Measurements from ENCODE around the gene TREML1.
"Not testable (repeated sequence)": the region's sequence is repeated elsewhere in the genome, so short reads cannot be mapped to it uniquely, and the experiment has no call there.

Gene TREML1, protein sequence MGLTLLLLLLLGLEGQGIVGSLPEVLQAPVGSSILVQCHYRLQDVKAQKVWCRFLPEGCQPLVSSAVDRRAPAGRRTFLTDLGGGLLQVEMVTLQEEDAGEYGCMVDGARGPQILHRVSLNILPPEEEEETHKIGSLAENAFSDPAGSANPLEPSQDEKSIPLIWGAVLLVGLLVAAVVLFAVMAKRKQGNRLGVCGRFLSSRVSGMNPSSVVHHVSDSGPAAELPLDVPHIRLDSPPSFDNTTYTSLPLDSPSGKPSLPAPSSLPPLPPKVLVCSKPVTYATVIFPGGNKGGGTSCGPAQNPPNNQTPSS

DNA sequence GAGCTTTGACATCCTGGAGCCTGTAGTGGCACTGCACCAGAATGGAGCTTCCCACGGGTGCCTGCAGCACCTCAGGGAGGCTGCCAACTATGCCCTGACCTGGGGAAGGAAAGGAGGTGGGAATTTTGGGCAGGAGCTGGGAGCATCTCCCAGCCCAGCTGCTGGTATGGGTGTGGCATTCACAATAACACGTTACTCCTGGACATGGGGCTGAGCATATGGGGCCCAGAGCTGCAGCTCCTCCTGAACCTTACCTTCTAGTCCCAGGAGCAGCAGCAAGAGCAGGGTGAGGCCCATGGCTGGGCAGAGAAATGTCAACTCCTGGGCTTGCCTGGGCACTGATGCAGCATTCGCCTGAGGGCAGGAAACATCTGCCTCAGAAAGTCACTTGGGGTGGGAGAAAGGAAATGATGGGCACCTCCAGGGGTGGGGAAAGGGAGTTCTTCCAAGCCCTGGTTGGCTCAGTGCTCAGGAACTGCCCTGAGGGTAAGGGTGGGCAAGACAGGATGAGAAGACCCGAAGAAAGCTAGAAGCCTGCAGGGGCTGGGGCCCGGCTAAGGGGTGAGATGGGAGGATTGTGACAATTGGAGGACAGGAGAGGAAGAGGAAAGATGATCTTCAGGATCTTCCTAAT lies at the start of gene TREML1:
TSS of gene TREML1 (minus strand) at position 356 of the 634 bp plus-strand sequence. CDS start at position 297, 59 bp downstream.
- no peak for DNase-seq

GRCh38 chr6:41201764-41202173 lies 47.6 kb upstream of the TREML1 start:
- DNase-seq, result no peak

GRCh38 chr6:41200901-41201763 lies 47.0 kb upstream of the TREML1 start, which contains the start of gene TREML2:
TSS of gene TREML2 (minus strand) at chr6:41201149. CDS start at chr6:41201008, 141 bp downstream.
- no peak for DNase-seq

GRCh38 chr6:41200296-41200900 lies 46.3 kb upstream of the TREML1 start:
- no peak for DNase-seq

DNA sequence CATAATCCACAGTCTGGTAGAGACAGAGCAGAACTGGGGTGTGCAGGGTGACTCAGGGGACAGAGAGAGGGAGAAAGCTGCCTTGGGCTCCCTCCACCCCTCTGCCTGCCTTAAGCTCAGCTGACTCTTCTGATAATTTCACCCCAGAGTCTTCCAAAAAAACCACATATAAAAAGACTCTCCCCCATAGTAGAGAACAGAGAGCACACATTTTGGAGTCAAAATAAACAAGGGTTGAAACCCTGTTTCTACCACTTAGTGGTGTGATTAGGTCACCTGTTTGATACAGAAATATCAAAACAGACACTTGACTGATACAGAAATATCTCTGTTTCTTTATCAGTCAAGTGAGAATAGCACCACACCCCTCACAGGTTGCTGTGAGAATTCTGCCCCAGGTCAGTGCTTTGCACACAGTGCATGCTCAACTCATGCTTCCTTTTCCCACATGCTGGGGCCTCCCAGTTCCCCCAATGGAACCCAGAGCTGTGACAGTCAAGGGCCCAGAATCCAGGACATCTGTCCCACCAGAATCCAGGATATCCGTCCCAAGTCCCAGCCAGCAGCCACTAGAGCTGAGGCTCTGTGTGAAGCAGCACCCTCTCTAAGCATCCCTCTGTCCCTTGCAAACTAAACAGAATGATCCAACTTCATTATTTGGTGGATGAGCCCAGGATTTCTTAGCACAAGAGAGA lies 45.6 kb upstream of the TREML1 start:
- no peak for DNase-seq

- DNase-seq, result no peak
Observed at GRCh38 chr6:41197234-41197633, 43.1 kb upstream of the TREML1 start.

DNA sequence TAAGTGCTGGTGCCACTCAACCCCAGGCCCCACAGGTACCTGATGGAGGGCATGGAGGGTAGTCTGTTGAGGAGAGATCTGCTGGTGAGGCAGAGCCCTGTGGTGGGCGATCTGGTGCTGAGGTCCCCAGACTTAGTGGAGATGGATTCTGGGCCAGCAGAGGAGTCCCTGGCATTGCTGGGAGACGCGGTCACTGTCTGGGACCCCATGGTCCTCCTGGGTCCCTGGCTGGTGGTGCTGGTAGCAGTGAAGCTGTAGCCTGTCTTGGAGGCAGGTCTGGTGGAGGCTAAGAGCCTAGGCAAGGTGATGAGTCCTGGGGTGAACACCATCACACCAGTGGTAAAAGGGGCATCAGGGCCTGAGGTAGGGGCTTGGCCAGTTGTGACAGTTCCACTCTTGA lies 40.2 kb upstream of the TREML1 start:
- DNase-seq, result no peak

GRCh38 chr6:41193884-41194283 lies 39.7 kb upstream of the TREML1 start:
- DNase-seq, result no peak

DNA sequence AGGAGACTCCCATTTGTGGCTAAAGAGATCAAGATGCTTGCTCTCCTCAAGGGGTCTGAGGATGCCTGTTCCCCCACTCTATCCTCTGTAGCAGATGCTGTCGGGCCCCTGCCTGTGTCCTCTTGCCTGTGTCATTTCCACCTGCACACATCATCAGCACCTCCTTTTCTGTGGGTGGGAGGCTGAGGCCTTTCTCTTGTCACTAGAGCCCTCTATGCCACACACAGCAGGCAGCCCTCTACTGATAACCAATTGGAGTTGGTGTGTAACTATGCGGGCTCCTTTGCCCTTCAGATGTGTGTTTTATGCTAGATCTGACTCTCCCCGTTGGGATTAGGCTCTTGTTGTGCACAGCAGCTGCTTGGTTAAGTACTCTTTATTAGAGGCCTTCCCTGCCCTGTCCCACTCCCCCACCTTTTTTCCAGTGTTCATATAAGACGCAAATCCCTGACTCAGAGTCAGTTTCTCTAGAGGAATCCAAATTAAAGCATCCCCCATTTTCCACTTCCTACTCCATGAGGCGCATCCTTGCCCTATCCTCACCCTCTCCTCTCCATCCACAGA lies 39.1 kb upstream of the TREML1 start:
- no peak for DNase-seq

DNA sequence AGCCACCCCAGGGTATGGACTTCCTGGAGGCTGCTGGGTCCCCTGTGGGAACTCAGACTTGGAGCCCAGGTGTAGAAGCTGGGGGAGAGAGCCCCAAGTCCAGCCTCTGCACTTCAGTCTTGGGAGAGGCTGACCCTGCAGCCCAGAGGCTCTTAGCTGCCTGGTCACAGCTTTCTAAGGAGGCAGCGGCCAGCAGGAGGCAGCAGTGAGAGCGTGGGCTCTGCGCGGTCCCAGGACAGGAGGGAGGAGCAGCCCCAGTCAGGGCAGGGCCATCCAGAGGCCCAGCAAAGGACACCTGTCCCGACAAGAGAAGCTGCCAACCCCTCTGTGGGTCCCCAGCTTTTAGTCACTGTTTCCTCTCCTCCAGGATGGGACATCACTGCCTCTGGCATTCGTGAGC lies 37.4 kb upstream of the TREML1 start:
- DNase-seq, result peak; percentile 39

DNA sequence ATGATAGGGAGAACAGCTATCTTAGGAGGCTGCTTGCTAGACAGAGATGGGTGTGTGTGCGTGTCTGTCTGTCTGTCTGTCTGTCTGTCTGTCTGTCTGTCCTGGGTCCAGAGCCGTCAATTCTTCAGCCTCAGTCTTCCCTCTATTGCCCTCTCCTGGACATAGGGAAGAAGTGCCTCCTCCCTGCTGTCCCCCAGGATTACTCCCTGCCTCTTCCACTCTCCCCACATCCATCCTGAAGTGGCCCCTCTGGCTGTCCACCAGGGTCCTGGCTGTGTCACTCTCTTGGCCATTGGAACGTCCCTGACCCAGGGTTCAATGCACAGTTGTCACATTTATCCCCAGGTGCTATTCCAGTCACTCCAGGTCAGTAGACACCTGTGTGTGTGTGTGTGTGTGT lies 36.6 kb upstream of the TREML1 start:
- DNase-seq, result no peak

DNA sequence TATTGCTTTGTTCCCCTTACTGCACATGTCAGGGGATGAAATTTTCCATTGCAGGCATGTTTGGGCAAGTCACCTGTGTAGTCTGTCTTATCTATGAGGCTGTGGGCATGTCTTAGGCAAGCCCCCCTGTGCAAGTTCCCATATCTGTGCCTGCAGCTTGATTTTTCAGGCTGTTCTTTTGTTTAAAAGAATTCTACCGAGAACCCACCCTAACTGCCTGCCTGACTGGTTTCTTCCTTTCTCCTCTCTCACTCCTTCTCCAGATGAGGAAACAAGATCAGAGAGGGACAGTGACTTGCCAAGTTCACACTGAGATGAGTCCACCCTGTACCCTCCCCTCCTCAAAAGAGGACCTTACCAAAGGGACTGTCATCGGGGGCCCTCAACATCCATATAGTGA lies 35.8 kb upstream of the TREML1 start:
- no peak for DNase-seq

DNA sequence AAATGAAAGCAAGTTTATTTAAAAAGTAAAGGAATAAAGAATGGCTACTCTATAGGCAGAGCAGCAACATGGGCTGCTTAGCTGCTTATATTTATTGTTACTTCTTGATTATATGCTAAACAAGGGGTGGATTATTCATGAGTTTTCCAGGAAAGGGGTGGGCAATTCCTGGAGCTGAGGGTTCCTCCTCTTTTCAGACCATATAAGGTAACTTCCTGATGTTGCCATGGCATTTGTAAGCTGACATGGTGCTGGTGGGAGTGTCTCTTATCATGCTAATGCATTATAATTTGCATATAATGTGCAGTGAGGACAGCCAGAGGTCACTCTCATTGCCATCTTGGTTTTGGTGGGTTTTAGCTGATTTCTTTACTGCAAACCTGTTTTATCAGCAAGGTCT lies 34.9 kb upstream of the TREML1 start:
- not testable (repeated sequence) for DNase-seq

GRCh38 chr6:41187924-41188886 lies 34.1 kb upstream of the TREML1 start:
- no peak for DNase-seq

GRCh38 chr6:41186031-41186562 lies 31.9 kb upstream of the TREML1 start:
- no peak for DNase-seq

- DNase-seq, result no peak
Observed at GRCh38 chr6:41184761-41185160, 30.6 kb upstream of the TREML1 start.

DNA sequence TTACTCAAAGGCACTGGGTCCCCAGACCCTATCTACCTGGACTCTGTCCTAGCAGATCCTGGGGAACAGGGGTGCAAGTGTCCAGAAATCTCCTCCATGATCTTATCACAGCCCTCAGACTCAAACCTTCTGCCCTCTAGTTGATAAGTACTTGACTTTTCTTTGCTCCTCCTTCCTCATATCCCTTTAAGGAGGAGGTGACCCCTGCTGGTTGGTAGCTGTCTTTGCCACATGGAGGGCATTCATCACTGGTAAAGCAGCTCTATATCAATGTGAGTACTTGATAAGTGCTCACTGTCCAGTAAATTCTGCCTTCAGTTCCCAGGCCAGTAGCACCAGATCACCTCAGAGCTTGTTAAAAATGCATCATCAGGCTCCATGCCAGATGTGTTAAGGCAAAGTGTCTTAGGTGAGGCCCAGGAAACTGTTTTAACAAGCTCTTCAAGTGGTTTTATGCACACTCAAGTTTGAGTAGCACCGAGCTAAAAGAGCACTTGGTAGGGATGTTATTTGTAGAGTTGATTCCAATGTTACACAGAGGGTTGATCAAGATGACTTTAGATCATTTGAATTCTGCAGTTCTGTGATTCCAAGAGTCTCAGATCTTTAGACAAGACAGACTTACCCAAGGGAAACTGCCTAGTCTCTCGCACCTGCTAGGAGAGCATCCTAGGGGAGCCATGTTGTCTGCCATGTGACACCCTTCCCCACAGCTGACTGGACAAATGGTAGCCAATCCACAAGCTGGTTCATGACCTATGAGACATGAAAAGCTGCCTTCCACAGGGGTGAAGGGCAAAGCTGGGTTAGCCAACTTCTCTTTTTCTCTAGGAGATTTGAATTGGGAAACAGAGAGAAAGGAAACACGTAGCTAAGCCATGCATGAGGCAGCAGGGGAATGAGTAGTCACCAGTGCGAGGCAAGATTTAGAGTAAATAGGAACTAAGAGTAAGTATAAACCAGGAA lies 28.2 kb upstream of the TREML1 start:
- DNase-seq, result no peak

GRCh38 chr6:41181566-41181965 lies 27.4 kb upstream of the TREML1 start:
- DNase-seq, result no peak

GRCh38 chr6:41179163-41179562 lies 25.0 kb upstream of the TREML1 start:
- DNase-seq, result no peak

All from 8988T (cell line).